BJ (cell line): ENCODE data around the gene PLAAT3. TPM values are rescaled to one million over a fixed set of nuclear protein-coding genes. Genes with fewer than 3 reads are reported as not detected.

Experiments
- CTCF ChIA-PET: fragments of 350-600 bp; formaldehyde crosslinking; extraction: SDS; loops from one replicate; lab custom pipeline; 2021; ENCODE audit warnings: antibody characterized with exemption, inconsistent platforms; lab: Yijun Ruan, JAX
- POLR2A ChIA-PET: fragments of 300-600 bp; sonication (Branson Sonifier 250); formaldehyde crosslinking; extraction: SDS; loops from one replicate; lab custom pipeline; 2021; ENCODE audit warnings: antibody characterized with exemption; lab: Charles Lee
- DNase-seq: peaks from one replicate; pipeline ENCODE4 v3.0.0-alpha.2; 2011; ENCODE audit warnings: low read depth
- H3K27me3 ChIP-seq: 2 replicates; pipeline ENCODE4 v1.6.0; 2011; ENCODE audit warnings: low read length; ENCODE audit not compliant: control insufficient read depth, insufficient read depth
- H3K36me3 ChIP-seq: 2 replicates; pipeline ENCODE4 v1.5.1; 2011; ENCODE audit warnings: low read length; ENCODE audit not compliant: control insufficient read depth, insufficient read depth
- H3K4me3 ChIP-seq: 2 replicates; pipeline ENCODE4 v1.5.1; 2011; ENCODE audit warnings: low read depth, mild to moderate bottlenecking, control low read depth, low read length
- CTCF ChIP-seq: IDR thresholded peaks from 2 replicates; pipeline ENCODE4 v1.5.1; 2011; ENCODE audit warnings: low read depth, mild to moderate bottlenecking, control low read depth, inconsistent platforms, low read length, moderate library complexity; ENCODE audit not compliant: insufficient read depth
- polyA plus RNA-seq: library from polyadenylated mRNA; depleted of rRNA; stranded (reverse); fragments of >200 nt; gene quantifications from 2 replicates; pipeline ENCODE4 v1.2.3, GENCODE V29; 2011

Gene PLAAT3
- polyA plus RNA-seq, 1 experiment, result 17.6 TPM

GRCh38 chr11:63536669-63537292 is 77.5 kb downstream of the PLAAT3 start, which contains the start of gene PLAAT4:
Gene PLAAT4 (plus strand): TSS chr11:63536808. CDS start chr11:63536869, 61 bp downstream.
- DNase-seq, result no peak
- Histone ChIP-seq H3K4me3 (peak within 1 kb of the TSS; percentile 33), H3K27me3 (peaks cover 2% of the 10 kb centered on the region; the same call in 1 of the 2 replicates), H3K36me3 (no peaks in the 10 kb centered on the region)
- ChIA-PET POLR2A (no interaction called here), CTCF (interaction anchor here (0.5 to 1.8 kb wide), 3 partner anchors 14 to 79 kb away, joined by 3 to 6 read pairs (median 6); partner anchors contain the start of gene PLAAT2)
- TF ChIP-seq CTCF, result peak; percentile 22

GRCh38 chr11:63535734-63536133 is 78.5 kb downstream of the PLAAT3 start:
- POLR2A ChIA-PET, result no interaction called here
- TF ChIP-seq CTCF, result no peak
- CTCF ChIA-PET, result no interaction called here

GRCh38 chr11:63534895-63535461 is 79.3 kb downstream of the PLAAT3 start:
- ChIA-PET POLR2A (no interaction called here), CTCF (no interaction called here)
- no peaks in the 10 kb centered on the region; the same call in 1 of the 2 replicates for H3K27me3 ChIP-seq
- no peaks in the 10 kb centered on the region for H3K36me3 ChIP-seq
- H3K4me3 ChIP-seq, result no peak overlapping the region
- no peak for TF ChIP-seq CTCF
- DNase-seq, result no peak

More at GRCh38 chr11:63535734-63536133, 78.5 kb downstream of the PLAAT3 start:
- Histone ChIP-seq H3K27me3 (peaks cover 1% of the 10 kb centered on the region; the same call in 1 of the 2 replicates), H3K36me3 (no peaks in the 10 kb centered on the region), H3K4me3 (no peak overlapping the region)
- DNase-seq, result no peak

GRCh38 chr11:63534076-63534475 is 80.2 kb downstream of the PLAAT3 start:
- no peaks in the 10 kb centered on the region for H3K27me3 ChIP-seq
- CTCF ChIA-PET, result interaction anchor here (1.2 kb wide), 2 partner anchors 17 to 26 kb away, joined by 3 read pairs; no protein-coding TSS in a partner anchor
- no peak for DNase-seq
- no peak for TF ChIP-seq CTCF
- H3K4me3 ChIP-seq, result no peak overlapping the region
- H3K36me3 ChIP-seq, result no peaks in the 10 kb centered on the region
- POLR2A ChIA-PET, result no interaction called here

- Histone ChIP-seq H3K36me3 (no peaks in the 10 kb centered on the region), H3K27me3 (no peaks in the 10 kb centered on the region), H3K4me3 (no peak overlapping the region)
- no peak for DNase-seq
- TF ChIP-seq CTCF, result no peak
- POLR2A ChIA-PET, result no interaction called here
- CTCF ChIA-PET, result interaction anchor here (1.2 kb wide), 2 partner anchors 16 to 24 kb away, joined by 3 read pairs; no protein-coding TSS in a partner anchor
Observed at GRCh38 chr11:63532799-63533475, 81.3 kb downstream of the PLAAT3 start.
